ENCODE measurements around the gene CFAP77. TPM values are rescaled to one million over a fixed set of nuclear protein-coding genes. Genes with fewer than 3 reads are reported as not detected.

Gene CFAP77
- total and polyA plus RNA-seq, 9 of the 15 experiments (the other 6 are each of a cell fraction or from before 2014, with no cell fraction given): not detected

GRCh38 chr9:132556235-132556634 is 146.2 kb downstream of the CFAP77 start:
- no TSS peak for BruUV-seq (replicated peaks)
- Histone ChIP-seq H3K36me3 (ENCODE audit: control insufficient read depth, insufficient read depth, low read length) (no peaks in the 10 kb centered on the region), H3K79me2 (ENCODE audit: control insufficient read depth, insufficient read depth, low read length) (no peaks in the 10 kb centered on the region), H3K27me3 (ENCODE audit: control insufficient read depth in 2 of 2, insufficient read depth in 2 of 2, low read length in 2 of 2) (peaks cover 49 to 69% of the 10 kb centered on the region in 2 experiments), H3K9ac (ENCODE audit: insufficient read depth in 1 of 2, low read depth in 2 of 2, low read length in 2 of 2) (no peak overlapping the region), H2AFZ (ENCODE audit: low read depth, low read length) (no peak overlapping the region), H3K4me2 (ENCODE audit: insufficient read depth, low read length) (no peak overlapping the region), H3K4me1 (replicated peaks in 1 of 2; ENCODE audit: control insufficient read depth in 2 of 2, insufficient read depth in 2 of 2, low read length in 2 of 2) (no peaks in the 10 kb centered on the region), H3K9me3 (replicated peaks; ENCODE audit: control insufficient read depth, insufficient read depth, low read depth, low read length) (no peaks in the 10 kb centered on the region; the same call in 1 of the 2 replicates), H3K4me3 (no peak overlapping the region), H3K27ac (ENCODE audit: extremely low read depth, low read depth, low read length) (no peak overlapping the region), H4K20me1 (replicated peaks; ENCODE audit: control insufficient read depth, insufficient read depth, low read length) (no peaks in the 10 kb centered on the region), H3K9me1 (ENCODE audit: control insufficient read depth, insufficient read depth, low read length) (no peaks in the 10 kb centered on the region)
- intact Hi-C loops (cut with micrococcal nuclease) (no loop called here), in situ Hi-C loops (cut with MboI) (no loop called here)
- DNase-seq (ENCODE audit: extremely low read depth in 1 of 4, low spot score in 3 of 4) (no peak), FAIRE-seq (no peak), ATAC-seq (no peak)
- ChIA-PET POLR2A (no interaction called here), CTCF (ENCODE audit: low intra/inter-chr PET ratio) (no interaction called here)
- 3% methylated on average over 6 of the region's 6 CpGs for WGBS (ENCODE audit: insufficient coverage, low coverage, missing lambda C conversion rate)
- no peak for TF ChIP-seq SMARCA4 (IDR thresholded peaks at IDR 0.05)
- TF ChIP-seq ZNF79 (CRISPR knock-in tag; IDR thresholded peaks at IDR 0.05; ENCODE audit: low read depth): no peak
- no peak for TF ChIP-seq NR4A1 (CRISPR knock-in tag; IDR thresholded peaks at IDR 0.05)
- TF ChIP-seq NR4A1 (tag; IDR thresholded peaks at IDR 0.05): no peak
- TF ChIP-seq PREB (CRISPR knock-in tag; IDR thresholded peaks at IDR 0.05): no peak
- no peak for TF ChIP-seq HNRNPLL (IDR thresholded peaks at IDR 0.05; ENCODE audit: low read depth, low read length, poor library complexity, severe bottlenecking)
- no peak for TF ChIP-seq CBX3 (IDR thresholded peaks at IDR 0.05; ENCODE audit: borderline replicate concordance in 1 of 2, low read length in 2 of 2)
- TF ChIP-seq HNRNPL (IDR thresholded peaks at IDR 0.05; ENCODE audit: low read depth, low read length): no peak
- TF ChIP-seq RFX1 (IDR thresholded peaks at IDR 0.05): no peak
- no peak for TF ChIP-seq GTF3C2 (IDR thresholded peaks at IDR 0.05; ENCODE audit: borderline replicate concordance, extremely low read depth, insufficient read length)
- TF ChIP-seq FOXK2 (conservative IDR thresholded peaks at IDR 0.05 in 1 of 2, IDR thresholded peaks at IDR 0.05 in 1 of 2; ENCODE audit: low read depth in 2 of 2): no peak
- TF ChIP-seq NCOA1 (IDR thresholded peaks at IDR 0.05; ENCODE audit: low read depth): no peak
- no peak for TF ChIP-seq CHCHD3 (CRISPR knock-in tag; IDR thresholded peaks at IDR 0.05)
- TF ChIP-seq ZBTB7A (IDR thresholded peaks at IDR 0.05; ENCODE audit: borderline replicate concordance, control insufficient read depth, low read depth, low read length): no peak
- no peak for TF ChIP-seq PURB (CRISPR knock-in tag; IDR thresholded peaks at IDR 0.05; ENCODE audit: low read depth)
- no peak for TF ChIP-seq MEF2A (IDR thresholded peaks at IDR 0.05; ENCODE audit: control insufficient read depth, low read depth, low read length)
- no peak for TF ChIP-seq CEBPG (CRISPR knock-in tag; IDR thresholded peaks at IDR 0.05)
- TF ChIP-seq CEBPG (tag; conservative IDR thresholded peaks at IDR 0.05 in 1 of 2, IDR thresholded peaks at IDR 0.05 in 1 of 2): no peak
- no peak for TF ChIP-seq ZKSCAN8 (CRISPR knock-in tag; IDR thresholded peaks at IDR 0.05)
- TF ChIP-seq ELF4 (CRISPR knock-in tag; IDR thresholded peaks at IDR 0.05): no peak
- no peak for TF ChIP-seq POLR2AphosphoS2 (IDR thresholded peaks at IDR 0.05; ENCODE audit: low read length)

All from K562 (cell line).